Suprapubic skin (tissue), 4 donors: ENCODE measurements around the gene KCNB1. TPM values are rescaled to one million over a fixed set of nuclear protein-coding genes. Genes with fewer than 3 reads are reported as not detected.

Experiments used
- DNase-seq, 2 donors: peaks; one replicate each; pipeline ENCODE4 v3.0.0-alpha.2; 2019; ENCODE audit warnings: low spot score in 2 of 2
- H3K27ac ChIP-seq: fragments of 200-600 bp; sonication (generic); one replicate; pipeline ENCODE4 v1.5.1; 2019
- H3K27me3 ChIP-seq: fragments of 200-600 bp; sonication (generic); one replicate; pipeline ENCODE4 v1.5.1; 2019
- H3K36me3 ChIP-seq: fragments of 200-600 bp; sonication (generic); one replicate; pipeline ENCODE4 v1.5.1; 2019
- H3K4me1 ChIP-seq: fragments of 200-600 bp; sonication (generic); one replicate; pipeline ENCODE4 v1.5.1; 2019
- H3K4me3 ChIP-seq: fragments of 200-600 bp; sonication (generic); one replicate; pipeline ENCODE4 v1.5.1; 2019; ENCODE audit warnings: mild to moderate bottlenecking
- H3K9me3 ChIP-seq: fragments of 200-600 bp; sonication (generic); one replicate; pipeline ENCODE4 v1.5.1; 2019
- CTCF ChIP-seq, 2 donors: fragments of 200-600 bp in 1 of 2; fragments of 450-650 bp in 1 of 2; sonication (generic) in 1 of 2; IDR thresholded peaks; one replicate each; pipeline ENCODE4 v1.5.1; 2016 to 2019; ENCODE audit warnings: antibody characterized with exemption in 2 of 2, mild to moderate bottlenecking in 1 of 2, moderate library complexity in 1 of 2
- EP300 ChIP-seq: sonication (generic); formaldehyde crosslinking; IDR thresholded peaks from one replicate; pipeline ENCODE4 v1.6.1; 2017; ENCODE audit warnings: antibody characterized with exemption
- POLR2A ChIP-seq, 2 donors: fragments of 450-650 bp; IDR thresholded peaks; one replicate each; pipeline ENCODE4 v1.6.1; 2017; ENCODE audit warnings: antibody characterized with exemption in 2 of 2, mild to moderate bottlenecking in 2 of 2, moderate library complexity in 2 of 2
- POLR2AphosphoS5 ChIP-seq, 3 donors: sonication (generic); formaldehyde crosslinking; IDR thresholded peaks; one replicate each; pipeline ENCODE4 v1.6.1; 2017; ENCODE audit warnings: antibody characterized with exemption in 3 of 3
- WGBS: methylation state at CpG from one replicate; pipeline ENCODE4 v1.1.5; 2018; 5-methylcytosine and 5-hydroxymethylcytosine counted together
- total RNA-seq, 4 donors: library from RNA; depleted of rRNA; stranded (reverse); fragments of >200 nt; gene quantifications; one replicate each; pipeline ENCODE4 v1.1.0, GENCODE V29; 2016

The KCNB1 gene
- total RNA-seq, 4 donors from 2014 or later, result 0.91 to 4.0 (median 2.3) TPM

DNA sequence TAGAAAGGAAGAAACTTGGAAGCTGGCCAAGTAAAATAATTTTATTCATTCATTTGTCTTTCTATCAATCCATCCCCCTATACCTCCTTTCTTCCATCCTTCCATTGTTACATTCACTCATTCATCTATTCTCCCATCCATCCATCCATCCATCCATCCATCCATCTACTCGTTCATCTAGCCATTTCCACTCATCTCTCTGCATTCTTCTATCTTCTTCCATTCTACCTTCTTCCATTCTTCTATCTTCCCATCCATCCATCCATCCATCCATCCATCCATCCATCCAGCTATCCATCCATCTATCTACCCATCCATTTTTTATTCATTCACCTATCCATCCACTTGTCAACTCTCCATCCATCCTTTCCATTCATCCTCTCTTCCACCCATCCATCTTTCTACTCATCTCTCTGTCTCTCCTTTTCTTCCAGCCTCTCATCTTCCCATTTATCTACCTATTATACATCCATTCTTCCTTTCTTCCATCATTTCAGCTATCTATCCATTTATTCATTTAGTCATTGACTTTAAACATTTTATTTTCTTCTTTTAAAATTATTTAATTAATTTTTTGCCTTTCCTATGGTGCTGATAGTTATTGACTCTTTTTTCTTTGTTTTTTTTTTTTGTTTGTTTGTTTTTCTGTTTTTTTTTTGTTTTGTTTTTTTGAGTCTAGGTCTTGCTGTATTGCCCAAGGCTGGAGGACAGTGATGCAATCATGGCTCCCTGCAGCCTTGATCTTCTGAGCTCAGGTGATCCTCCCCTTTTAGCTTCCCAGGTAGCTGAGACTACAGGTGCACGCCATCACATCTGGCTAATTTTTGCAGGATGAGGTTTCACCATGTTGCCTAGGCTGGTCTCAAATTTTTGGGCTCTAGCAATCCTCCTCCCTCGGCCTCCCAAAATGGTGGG lies 151.5 kb downstream of the KCNB1 start:
- Histone ChIP-seq H3K9me3 (no peaks in the 10 kb centered on the region), H3K36me3 (no peaks in the 10 kb centered on the region), H3K4me1 (no peaks in the 10 kb centered on the region), H3K27me3 (peaks cover 20% of the 10 kb centered on the region), H3K4me3 (no peak overlapping the region), H3K27ac (no peak overlapping the region)
- no peak for TF ChIP-seq POLR2AphosphoS5 (IDR thresholded peaks at IDR 0.05)
- TF ChIP-seq CTCF (IDR thresholded peaks at IDR 0.05), result no peak
- no peak for TF ChIP-seq POLR2A (IDR thresholded peaks at IDR 0.05)
- no peak for TF ChIP-seq EP300
- 88% methylated on average over 3 of the region's 3 CpGs for WGBS
- no peak for DNase-seq

DNA sequence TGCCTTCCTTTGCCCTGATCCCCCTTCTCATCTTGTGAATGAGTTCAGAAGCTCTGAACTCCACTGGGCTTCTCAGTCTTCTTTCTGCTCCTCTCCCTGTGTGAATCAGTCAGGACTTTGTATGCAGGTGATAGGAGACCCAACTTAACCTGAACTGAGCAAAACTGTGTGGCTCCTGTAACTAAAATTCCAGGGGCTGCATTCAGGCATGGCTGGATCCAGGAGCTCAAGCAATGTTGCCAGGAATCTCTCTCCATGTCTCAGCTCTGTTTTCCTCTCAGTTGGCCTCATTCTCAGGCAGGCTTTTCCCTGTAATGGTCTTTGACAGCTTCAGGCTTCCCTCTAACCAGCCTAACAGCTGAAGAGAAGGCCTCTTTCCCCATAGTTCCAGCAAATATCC lies 153.7 kb downstream of the KCNB1 start:
- peaks cover 19% of the 10 kb centered on the region for H3K27me3 ChIP-seq
- no peaks in the 10 kb centered on the region for H3K9me3 ChIP-seq
- H3K4me3 ChIP-seq, result no peak overlapping the region
- H3K27ac ChIP-seq, result no peak overlapping the region
- TF ChIP-seq CTCF (IDR thresholded peaks at IDR 0.05) (no peak), POLR2AphosphoS5 (IDR thresholded peaks at IDR 0.05) (no peak), POLR2A (IDR thresholded peaks at IDR 0.05) (no peak), EP300 (no peak)
- no peak for DNase-seq
- no peaks in the 10 kb centered on the region for H3K4me1 ChIP-seq
- H3K36me3 ChIP-seq, result no peaks in the 10 kb centered on the region

GRCh38 chr20:49326026-49326425 lies 156.4 kb downstream of the KCNB1 start:
- 42% methylated on average over 10 of the region's 10 CpGs for WGBS
- no peak overlapping the region for H3K4me3 ChIP-seq
- DNase-seq, result no peak
- no peak overlapping the region for H3K27ac ChIP-seq
- H3K36me3 ChIP-seq, result no peaks in the 10 kb centered on the region
- peaks cover 10% of the 10 kb centered on the region for H3K27me3 ChIP-seq
- no peaks in the 10 kb centered on the region for H3K4me1 ChIP-seq
- no peak for TF ChIP-seq POLR2AphosphoS5 (IDR thresholded peaks at IDR 0.05)
- no peaks in the 10 kb centered on the region for H3K9me3 ChIP-seq

GRCh38 chr20:49324306-49324705 lies 158.2 kb downstream of the KCNB1 start:
- Histone ChIP-seq H3K27me3 (peaks cover 27% of the 10 kb centered on the region), H3K4me1 (peaks cover 3% of the 10 kb centered on the region), H3K4me3 (no peak overlapping the region), H3K27ac (no peak overlapping the region), H3K9me3 (no peaks in the 10 kb centered on the region), H3K36me3 (no peaks in the 10 kb centered on the region)
- DNase-seq, result no peak
- WGBS, result 88% methylated on average over 5 of the region's 5 CpGs
- TF ChIP-seq CTCF (IDR thresholded peaks at IDR 0.05) (no peak), POLR2AphosphoS5 (IDR thresholded peaks at IDR 0.05) (no peak), EP300 (no peak), POLR2A (IDR thresholded peaks at IDR 0.05) (no peak)

- no peak for DNase-seq
- Histone ChIP-seq H3K9me3 (no peaks in the 10 kb centered on the region), H3K36me3 (no peaks in the 10 kb centered on the region), H3K4me3 (no peak overlapping the region), H3K4me1 (peaks cover 9% of the 10 kb centered on the region), H3K27ac (no peak overlapping the region), H3K27me3 (peaks cover 33% of the 10 kb centered on the region)
- 48% methylated on average over 7 of the region's 9 CpGs for WGBS
- no peak for TF ChIP-seq EP300
- no peak for TF ChIP-seq POLR2AphosphoS5 (IDR thresholded peaks at IDR 0.05)
- no peak for TF ChIP-seq POLR2A (IDR thresholded peaks at IDR 0.05)
- peak in 1 of 2 donors; percentile 19 for TF ChIP-seq CTCF (IDR thresholded peaks at IDR 0.05)
Observed at GRCh38 chr20:49323622-49324238, 158.7 kb downstream of the KCNB1 start.
